Neutrophil (primary cell): ENCODE results near the gene TRANK1.

Experiments
- H3K27ac ChIP-seq: fragments of 200-600 bp; sonication (generic); 2 replicates; pipeline ENCODE4 v1.5.1; 2016; ENCODE audit warnings: mild to moderate bottlenecking, moderate library complexity
- H3K27me3 ChIP-seq: fragments of 200-600 bp; sonication (generic); 2 replicates; pipeline ENCODE4 v1.6.0; 2016; ENCODE audit warnings: mild to moderate bottlenecking
- H3K36me3 ChIP-seq: fragments of 200-600 bp; sonication (generic); 2 replicates; pipeline ENCODE4 v1.5.1; 2017
- H3K4me1 ChIP-seq, 2 experiments: fragments of 200-600 bp in 1 of 2; sonication (generic) in 1 of 2; 1 replicate in 1 of 2; 2 replicates in 1 of 2; pipeline versions ENCODE4 v1.5.1 to v1.6.1; 2013 to 2016; ENCODE audit warnings: low read depth in 1 of 2, low read length in 1 of 2, mild to moderate bottlenecking in 1 of 2, moderate library complexity in 1 of 2; ENCODE audit not compliant: control insufficient read depth in 1 of 2, insufficient read depth in 1 of 2
- H3K4me3 ChIP-seq, 2 experiments: fragments of 200-600 bp in 1 of 2; sonication (generic) in 1 of 2; 1 replicate in 1 of 2; 2 replicates in 1 of 2; pipeline ENCODE4 v1.5.1; 2013 to 2016; ENCODE audit warnings: low read depth in 1 of 2, low read length in 1 of 2, mild to moderate bottlenecking in 1 of 2, moderate library complexity in 1 of 2
- H3K9me3 ChIP-seq: fragments of 200-600 bp; sonication (generic); 2 replicates; pipeline ENCODE4 v1.5.1; 2016
- CTCF ChIP-seq: fragments of 200-600 bp; sonication (generic); IDR thresholded peaks from 2 replicates; pipeline ENCODE4 v1.5.1; 2016; ENCODE audit warnings: antibody characterized with exemption

Gene TRANK1

GRCh38 chr3:36815375-36815774 lies 129.5 kb downstream of the TRANK1 start:
- no peak overlapping the region for H3K4me3 ChIP-seq
- H3K9me3 ChIP-seq = no peaks in the 10 kb centered on the region
- no peaks in the 10 kb centered on the region for H3K27me3 ChIP-seq
- H3K36me3 ChIP-seq = no peaks in the 10 kb centered on the region
- H3K27ac ChIP-seq = no peak overlapping the region
- TF ChIP-seq CTCF = no peak
- H3K4me1 ChIP-seq = no peaks in the 10 kb centered on the region

DNA sequence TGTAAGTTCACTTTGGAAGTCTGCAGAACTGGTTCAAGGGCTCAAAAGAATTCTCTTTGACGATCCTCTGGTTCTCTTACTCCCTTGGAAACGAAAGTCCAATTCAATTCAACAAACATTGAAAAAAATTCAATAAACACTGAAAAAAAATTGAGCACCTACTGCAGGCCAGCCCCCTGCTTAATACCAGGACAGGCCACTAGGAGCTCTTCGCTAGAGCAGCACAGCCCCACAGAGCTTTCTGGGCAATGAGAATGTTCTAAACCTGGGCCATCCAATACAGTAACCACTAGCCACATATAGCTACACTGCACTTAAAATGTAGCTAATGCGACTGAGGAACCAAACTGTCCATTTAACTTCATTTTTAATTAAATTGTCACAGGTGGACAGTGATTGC lies 130.1 kb downstream of the TRANK1 start:
- TF ChIP-seq CTCF = no peak
- no peak overlapping the region for H3K4me3 ChIP-seq
- H3K36me3 ChIP-seq = no peaks in the 10 kb centered on the region
- no peaks in the 10 kb centered on the region for H3K27me3 ChIP-seq
- H3K27ac ChIP-seq = no peak overlapping the region
- no peaks in the 10 kb centered on the region for H3K4me1 ChIP-seq
- no peaks in the 10 kb centered on the region for H3K9me3 ChIP-seq

GRCh38 chr3:36814066-36814717 lies 130.7 kb downstream of the TRANK1 start:
- no peaks in the 10 kb centered on the region for H3K4me1 ChIP-seq
- H3K27me3 ChIP-seq = no peaks in the 10 kb centered on the region
- TF ChIP-seq CTCF = no peak
- H3K4me3 ChIP-seq = no peak overlapping the region
- H3K27ac ChIP-seq = no peak overlapping the region
- H3K9me3 ChIP-seq = no peaks in the 10 kb centered on the region
- H3K36me3 ChIP-seq = no peaks in the 10 kb centered on the region

DNA sequence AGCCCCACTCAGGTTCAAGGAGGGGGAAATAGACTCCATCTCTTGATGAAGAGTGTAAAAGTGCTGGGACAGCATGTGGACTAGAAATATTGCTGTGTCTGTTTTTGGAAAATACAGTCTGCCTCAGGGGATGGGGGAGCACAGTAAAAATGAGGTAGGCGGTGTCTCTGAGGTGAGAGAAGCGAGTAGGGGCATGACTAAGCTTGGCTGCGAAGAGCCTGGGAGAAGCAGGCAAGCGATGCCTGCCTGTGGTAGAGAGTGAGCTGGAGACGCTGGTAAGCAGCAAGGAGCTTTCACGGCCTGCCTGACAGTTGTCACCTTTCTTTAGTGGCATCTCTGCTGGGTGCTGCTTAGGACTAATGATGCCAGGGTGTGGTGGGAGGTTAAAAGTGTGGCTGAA lies 131.5 kb downstream of the TRANK1 start:
- H3K4me1 ChIP-seq = no peaks in the 10 kb centered on the region
- TF ChIP-seq CTCF = no peak
- H3K4me3 ChIP-seq = no peak overlapping the region
- no peaks in the 10 kb centered on the region for H3K27me3 ChIP-seq
- no peaks in the 10 kb centered on the region for H3K9me3 ChIP-seq
- no peaks in the 10 kb centered on the region for H3K36me3 ChIP-seq
- no peak overlapping the region for H3K27ac ChIP-seq

DNA sequence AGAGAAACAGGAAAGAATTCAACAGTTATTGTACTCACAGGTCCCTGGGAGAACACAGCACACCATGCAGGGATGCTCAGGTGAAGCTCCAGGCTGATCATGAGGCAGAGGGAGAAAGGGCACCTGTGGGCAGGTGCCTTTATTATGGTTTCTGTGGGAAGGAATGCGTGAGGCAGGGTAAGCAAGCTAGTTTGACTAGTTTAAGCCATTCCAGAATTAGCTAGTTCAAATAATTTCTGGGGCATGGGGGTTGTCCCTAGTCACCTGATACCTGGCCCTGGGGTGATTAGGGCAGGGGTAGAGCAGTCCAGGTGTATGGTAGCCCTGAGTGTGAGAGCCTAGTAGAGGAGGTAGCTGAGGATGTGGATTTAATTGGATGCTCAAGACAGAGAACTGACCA lies 132.6 kb downstream of the TRANK1 start:
- Histone ChIP-seq H3K36me3 (no peaks in the 10 kb centered on the region), H3K4me3 (no peak overlapping the region), H3K27ac (no peak overlapping the region), H3K9me3 (no peaks in the 10 kb centered on the region), H3K4me1 (no peaks in the 10 kb centered on the region), H3K27me3 (no peaks in the 10 kb centered on the region)
- no peak for TF ChIP-seq CTCF

- H3K36me3 ChIP-seq = no peaks in the 10 kb centered on the region
- H3K27me3 ChIP-seq = no peaks in the 10 kb centered on the region
- H3K4me3 ChIP-seq = no peak overlapping the region
- no peaks in the 10 kb centered on the region for H3K9me3 ChIP-seq
- H3K27ac ChIP-seq = no peak overlapping the region
- H3K4me1 ChIP-seq = no peaks in the 10 kb centered on the region
- TF ChIP-seq CTCF = no peak
Measured at GRCh38 chr3:36811768-36812167, 133.1 kb downstream of the TRANK1 start.
